HG02884 (cell line): ENCODE measurements around the gene C17orf107.

Experiments used
- ATAC-seq: cut with Tn5 transposase; IDR thresholded peaks from one replicate; pipeline ENCODE4 v1.9.1; 2021; ENCODE audit warnings: mild to moderate bottlenecking, moderate library complexity; ENCODE audit not compliant: unreplicated experiment

C17orf107 gene

GRCh38 chr17:4948166-4948930 lies 49.0 kb downstream of the C17orf107 start, which contains the start of gene PFN1:
PFN1 (minus strand) TSS chr17:4948530; CDS start chr17:4948394, 136 bp downstream.
- no peak for ATAC-seq

GRCh38 chr17:4948931-4949320 lies 49.6 kb downstream of the C17orf107 start:
- no peak for ATAC-seq

- ATAC-seq, result no peak
Observed at GRCh38 chr17:4949321-4950074, 50.2 kb downstream of the C17orf107 start.

- ATAC-seq, result no peak
Observed at GRCh38 chr17:4950075-4950745, 50.9 kb downstream of the C17orf107 start.

GRCh38 chr17:4950746-4951204 lies 51.4 kb downstream of the C17orf107 start, which contains the start of gene ENO3:
ENO3 (plus strand) TSS chr17:4951119; CDS start chr17:4951830, 711 bp downstream.
- ATAC-seq, result no peak

- no peak for ATAC-seq
Observed at GRCh38 chr17:4951486-4951885, 52.1 kb downstream of the C17orf107 start.
